ENCODE measurements around the gene MDC1. TPM values are rescaled to one million over a fixed set of nuclear protein-coding genes. Genes with fewer than 3 reads are reported as not detected.

MDC1 gene
- polyA plus RNA-seq, 1 donor = 20.2 TPM

Other genes with a start within 250 kb of the MDC1 start
- gene HLA-E, start 227.8 kb downstream of the MDC1 start, polyA plus RNA-seq (ENCODE audit: insufficient read length) = 69.1 TPM
- gene GNL1, start 160.8 kb downstream of the MDC1 start, polyA plus RNA-seq (ENCODE audit: insufficient read length) = 52.6 TPM
- gene PRR3, start 160.0 kb downstream of the MDC1 start, polyA plus RNA-seq (ENCODE audit: insufficient read length) = 17.6 TPM
- gene ABCF1, start 145.8 kb downstream of the MDC1 start, polyA plus RNA-seq (ENCODE audit: insufficient read length) = 46.5 TPM
- 32.4 TPM for gene PPP1R10, start 100.0 kb downstream of the MDC1 start, polyA plus RNA-seq (ENCODE audit: insufficient read length)
- 56.3 TPM for gene MRPS18B, start 99.4 kb downstream of the MDC1 start, polyA plus RNA-seq (ENCODE audit: insufficient read length)
- gene ATAT1, start 90.4 kb downstream of the MDC1 start, polyA plus RNA-seq (ENCODE audit: insufficient read length) = 21.1 TPM
- 16.1 TPM for gene C6orf136, start 70.1 kb downstream of the MDC1 start, polyA plus RNA-seq (ENCODE audit: insufficient read length)
- gene DHX16, start 44.3 kb downstream of the MDC1 start, polyA plus RNA-seq (ENCODE audit: insufficient read length) = 20.9 TPM
- gene PPP1R18, start 30.6 kb downstream of the MDC1 start, polyA plus RNA-seq (ENCODE audit: insufficient read length) = 37.8 TPM
- 30.9 TPM for gene NRM, start 26.3 kb downstream of the MDC1 start, polyA plus RNA-seq (ENCODE audit: insufficient read length)
- 663 TPM for gene TUBB, start 3.1 kb upstream of the MDC1 start, polyA plus RNA-seq (ENCODE audit: insufficient read length)
- 105 TPM for gene FLOT1, start 25.4 kb upstream of the MDC1 start, polyA plus RNA-seq (ENCODE audit: insufficient read length)
- 17.3 TPM for gene IER3, start 27.3 kb upstream of the MDC1 start, polyA plus RNA-seq (ENCODE audit: insufficient read length)
- gene DDR1, start 167.2 kb upstream of the MDC1 start, polyA plus RNA-seq (ENCODE audit: insufficient read length) = 65.4 TPM
- 23.7 TPM for gene GTF2H4, start 190.9 kb upstream of the MDC1 start, polyA plus RNA-seq (ENCODE audit: insufficient read length)
- gene VARS2, start 197.0 kb upstream of the MDC1 start, polyA plus RNA-seq (ENCODE audit: insufficient read length) = 30.7 TPM
- not detected for gene SFTA2, start 214.9 kb upstream of the MDC1 start, polyA plus RNA-seq (ENCODE audit: insufficient read length)
- gene MUCL3, start 223.7 kb upstream of the MDC1 start, polyA plus RNA-seq (ENCODE audit: insufficient read length) = not detected

All from forelimb muscle (tissue), 1 donor.